Measurements from ENCODE around the gene SGCA.

DNA sequence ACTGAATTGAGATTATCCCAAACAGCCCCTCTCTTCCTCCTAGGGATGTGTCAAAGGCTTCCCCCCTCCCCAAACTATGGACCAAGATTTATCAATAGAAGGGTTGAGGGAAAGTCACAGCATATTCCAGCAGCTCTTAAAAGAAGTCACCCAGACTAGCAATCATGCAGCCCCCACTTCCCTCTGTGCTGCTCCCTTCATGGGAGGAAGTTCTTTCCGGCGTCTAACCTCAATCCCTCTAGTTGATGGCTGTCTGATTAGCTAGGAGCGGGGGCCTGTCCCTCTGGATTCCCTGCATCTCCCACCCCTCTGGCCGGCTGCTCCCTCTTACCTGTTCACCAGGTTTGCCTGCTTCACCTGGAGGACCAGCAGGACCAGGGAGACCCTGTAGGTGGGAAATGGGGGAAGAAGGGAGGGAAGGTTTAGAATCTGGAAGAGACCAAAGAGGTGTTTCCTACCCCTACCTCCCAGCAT is 26.4 kb downstream of the SGCA start:
- TF ChIP-seq, protein P1, sequence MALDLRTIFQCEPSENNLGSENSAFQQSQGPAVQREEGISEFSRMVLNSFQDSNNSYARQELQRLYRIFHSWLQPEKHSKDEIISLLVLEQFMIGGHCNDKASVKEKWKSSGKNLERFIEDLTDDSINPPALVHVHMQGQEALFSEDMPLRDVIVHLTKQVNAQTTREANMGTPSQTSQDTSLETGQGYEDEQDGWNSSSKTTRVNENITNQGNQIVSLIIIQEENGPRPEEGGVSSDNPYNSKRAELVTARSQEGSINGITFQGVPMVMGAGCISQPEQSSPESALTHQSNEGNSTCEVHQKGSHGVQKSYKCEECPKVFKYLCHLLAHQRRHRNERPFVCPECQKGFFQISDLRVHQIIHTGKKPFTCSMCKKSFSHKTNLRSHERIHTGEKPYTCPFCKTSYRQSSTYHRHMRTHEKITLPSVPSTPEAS (tag by site-specific recombination; IDR thresholded peaks at IDR 0.05), result no peak
- TF ChIP-seq, protein P2, sequence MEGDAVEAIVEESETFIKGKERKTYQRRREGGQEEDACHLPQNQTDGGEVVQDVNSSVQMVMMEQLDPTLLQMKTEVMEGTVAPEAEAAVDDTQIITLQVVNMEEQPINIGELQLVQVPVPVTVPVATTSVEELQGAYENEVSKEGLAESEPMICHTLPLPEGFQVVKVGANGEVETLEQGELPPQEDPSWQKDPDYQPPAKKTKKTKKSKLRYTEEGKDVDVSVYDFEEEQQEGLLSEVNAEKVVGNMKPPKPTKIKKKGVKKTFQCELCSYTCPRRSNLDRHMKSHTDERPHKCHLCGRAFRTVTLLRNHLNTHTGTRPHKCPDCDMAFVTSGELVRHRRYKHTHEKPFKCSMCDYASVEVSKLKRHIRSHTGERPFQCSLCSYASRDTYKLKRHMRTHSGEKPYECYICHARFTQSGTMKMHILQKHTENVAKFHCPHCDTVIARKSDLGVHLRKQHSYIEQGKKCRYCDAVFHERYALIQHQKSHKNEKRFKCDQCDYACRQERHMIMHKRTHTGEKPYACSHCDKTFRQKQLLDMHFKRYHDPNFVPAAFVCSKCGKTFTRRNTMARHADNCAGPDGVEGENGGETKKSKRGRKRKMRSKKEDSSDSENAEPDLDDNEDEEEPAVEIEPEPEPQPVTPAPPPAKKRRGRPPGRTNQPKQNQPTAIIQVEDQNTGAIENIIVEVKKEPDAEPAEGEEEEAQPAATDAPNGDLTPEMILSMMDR (tag by site-specific recombination; IDR thresholded peaks at IDR 0.05), result no peak
- TF ChIP-seq, protein P3, sequence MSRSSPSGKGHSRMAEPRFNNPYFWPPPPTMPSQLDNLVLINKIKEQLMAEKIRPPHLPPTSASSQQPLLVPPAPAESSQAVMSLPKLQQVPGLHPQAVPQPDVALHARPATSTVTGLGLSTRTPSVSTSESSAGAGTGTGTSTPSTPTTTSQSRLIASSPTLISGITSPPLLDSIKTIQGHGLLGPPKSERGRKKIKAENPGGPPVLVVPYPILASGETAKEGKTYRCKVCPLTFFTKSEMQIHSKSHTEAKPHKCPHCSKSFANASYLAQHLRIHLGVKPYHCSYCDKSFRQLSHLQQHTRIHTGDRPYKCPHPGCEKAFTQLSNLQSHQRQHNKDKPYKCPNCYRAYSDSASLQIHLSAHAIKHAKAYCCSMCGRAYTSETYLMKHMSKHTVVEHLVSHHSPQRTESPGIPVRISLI (tag by site-specific recombination; IDR thresholded peaks at IDR 0.05), result no peak
